SK-N-SH (cell line): Measurements from ENCODE around the gene P2RY12. TPM values are rescaled to one million over a fixed set of nuclear protein-coding genes. Genes with fewer than 3 reads are reported as not detected.
A peak's percentile ranks its signal among the peaks of the same experiment; 100 is the strongest.

ENCODE experiments used
- CTCF ChIA-PET: fragments of 300-600, 350-600 bp; formaldehyde crosslinking; extraction: SDS; loops from one replicate; lab custom pipeline; 2021; lab: Yijun Ruan, JAX
- POLR2A ChIA-PET: fragments of 350-600 bp; sonication (Branson Sonifier 250); formaldehyde crosslinking; extraction: SDS; loops from one replicate; lab custom pipeline; 2020; ENCODE audit warnings: antibody characterized with exemption, inconsistent platforms; lab: Yijun Ruan, JAX
- DNase-seq: peaks from one replicate; pipeline ENCODE4 v3.0.0; 2012
- H2AFZ ChIP-seq: fragments of 200-600 bp; sonication (generic); 2 replicates; pipeline ENCODE4 v1.8.1; 2016; ENCODE audit warnings: antibody characterized with exemption, mild to moderate bottlenecking, low read depth
- H3F3A ChIP-seq: fragments of 200-600 bp; sonication (generic); replicated peaks from 2 replicates; pipeline ENCODE3; 2016; ENCODE audit warnings: antibody characterized with exemption, mild to moderate bottlenecking; ENCODE audit not compliant: insufficient read depth
- H3K27ac ChIP-seq, 2 experiments: fragments of 200-500 bp in 1 of 2; fragments of 200-600 bp in 1 of 2; sonication (Bioruptor generic) in 1 of 2; sonication (generic), shearing (Covaris generic) in 1 of 2; 2 replicates each; pipeline versions ENCODE4 v1.5.1 to v1.6.1; 2014 to 2016; ENCODE audit warnings: low read depth in 2 of 2, inconsistent platforms in 1 of 2, low read length in 1 of 2, mild to moderate bottlenecking in 1 of 2, mixed read lengths in 1 of 2
- H3K27me3 ChIP-seq: fragments of 200-600 bp; sonication (generic), shearing (Covaris generic); 2 replicates; pipeline ENCODE4 v1.6.1; 2016; ENCODE audit warnings: mixed run types; ENCODE audit not compliant: insufficient read depth
- H3K36me3 ChIP-seq, 2 experiments: fragments of 200-500 bp in 1 of 2; fragments of 200-600 bp in 1 of 2; sonication (Bioruptor generic) in 1 of 2; sonication (generic) in 1 of 2; replicated peaks in 1 of 2; 2 replicates each; pipeline versions ENCODE3 to v1.5.1; 2014 to 2016; ENCODE audit warnings: low read length in 1 of 2, mild to moderate bottlenecking in 1 of 2; ENCODE audit not compliant: insufficient read depth in 2 of 2, control insufficient read depth in 1 of 2
- H3K4me1 ChIP-seq, 2 experiments: fragments of 200-500 bp in 1 of 2; fragments of 200-600 bp in 1 of 2; sonication (Bioruptor generic) in 1 of 2; sonication (generic), shearing (Covaris generic) in 1 of 2; 2 replicates each; pipeline versions ENCODE4 v1.5.1 to v1.6.1; 2014 to 2016; ENCODE audit warnings: low read depth in 1 of 2, low read length in 1 of 2, mixed run types in 1 of 2; ENCODE audit not compliant: insufficient read depth in 2 of 2, control insufficient read depth in 1 of 2
- H3K4me2 ChIP-seq: fragments of 200-600 bp; sonication (generic), shearing (Covaris generic); 2 replicates; pipeline ENCODE4 v1.6.1; 2017; ENCODE audit warnings: mixed run types
- H3K4me3 ChIP-seq, 2 experiments: fragments of 200-500 bp in 1 of 2; fragments of 200-600 bp in 1 of 2; sonication (Bioruptor generic) in 1 of 2; sonication (generic), shearing (Covaris generic) in 1 of 2; 2 replicates each; pipeline versions ENCODE4 v1.5.1 to v1.8.1; 2014 to 2016; ENCODE audit warnings: low read depth in 2 of 2, inconsistent platforms in 1 of 2, low read length in 1 of 2, mild to moderate bottlenecking in 1 of 2, mixed read lengths in 1 of 2, moderate library complexity in 1 of 2
- H3K79me2 ChIP-seq: fragments of 200-600 bp; sonication (generic); 2 replicates; pipeline ENCODE4 v1.8.1; 2017; ENCODE audit warnings: mild to moderate bottlenecking; ENCODE audit not compliant: insufficient read depth
- H3K9ac ChIP-seq: fragments of 200-600 bp; sonication (generic); 2 replicates; pipeline ENCODE4 v1.6.1; 2017; ENCODE audit warnings: mixed run types
- H3K9me2 ChIP-seq: fragments of 200-600 bp; sonication (generic); 2 replicates; pipeline ENCODE4 v1.6.1; 2017; ENCODE audit warnings: mixed run types
- H3K9me3 ChIP-seq: fragments of 200-600 bp; sonication (generic); 2 replicates; pipeline ENCODE4 v1.6.1; 2017; ENCODE audit warnings: mixed run types, mild to moderate bottlenecking, moderate library complexity
- H4K20me1 ChIP-seq: fragments of 200-600 bp; sonication (generic); 2 replicates; pipeline ENCODE4 v1.6.1; 2017; ENCODE audit warnings: mild to moderate bottlenecking, mixed run types; ENCODE audit not compliant: insufficient read depth
- CHD2 ChIP-seq: fragments of 150-350 bp; IDR thresholded peaks from 2 replicates; pipeline ENCODE4 v1.6.1; 2018; ENCODE audit warnings: low read length; ENCODE audit not compliant: partially characterized antibody
- CTCF ChIP-seq: fragments of 200-600 bp; sonication (generic); IDR thresholded peaks from 2 replicates; pipeline ENCODE4 v1.6.1; 2017; ENCODE audit warnings: antibody characterized with exemption, mild to moderate bottlenecking, moderate library complexity
- EP300 ChIP-seq, 2 experiments: IDR thresholded peaks; 2 replicates each; pipeline versions ENCODE4 v1.4.0 to v1.6.1; 2012; ENCODE audit warnings: borderline replicate concordance in 1 of 2, low read depth in 1 of 2, low read length in 1 of 2
- FOSL2 ChIP-seq: IDR thresholded peaks from 2 replicates; pipeline ENCODE4 v1.4.0; 2012; ENCODE audit warnings: low read depth, mild to moderate bottlenecking, moderate library complexity, borderline replicate concordance
- FOXM1 ChIP-seq: IDR thresholded peaks from 2 replicates; pipeline ENCODE4 v1.4.0; 2012; ENCODE audit warnings: low read depth, mild to moderate bottlenecking
- GABPA ChIP-seq: IDR thresholded peaks from 2 replicates; pipeline ENCODE4 v1.4.0; 2012; ENCODE audit warnings: low read depth, mild to moderate bottlenecking
- GATA2 ChIP-seq: sonication (generic); formaldehyde crosslinking; IDR thresholded peaks from 2 replicates; pipeline ENCODE4 v1.5.0; 2020; ENCODE audit warnings: mild to moderate bottlenecking, missing genetic modification reagents
- IRF3 ChIP-seq: fragments of 150-350 bp; IDR thresholded peaks from 2 replicates; pipeline ENCODE4 v1.6.1; 2016; ENCODE audit warnings: mild to moderate bottlenecking, low read depth, low read length
- MEF2A ChIP-seq: IDR thresholded peaks from 2 replicates; pipeline ENCODE4 v1.4.0; 2012; ENCODE audit warnings: low read depth, borderline replicate concordance
- NRF1 ChIP-seq: IDR thresholded peaks from 2 replicates; pipeline ENCODE4 v1.6.1; 2012; ENCODE audit warnings: low read depth, mild to moderate bottlenecking, low read length
- PBX3 ChIP-seq: IDR thresholded peaks from 2 replicates; pipeline ENCODE4; 2012
- RAD21 ChIP-seq: IDR thresholded peaks from 2 replicates; pipeline ENCODE4 v1.6.1; 2012; ENCODE audit warnings: mild to moderate bottlenecking, low read length
- RFX5 ChIP-seq: IDR thresholded peaks from 2 replicates; pipeline ENCODE4 v1.6.1; 2012; ENCODE audit warnings: mild to moderate bottlenecking, improper control_type of control experiment, low read length
- RXRA ChIP-seq: IDR thresholded peaks from 2 replicates; pipeline ENCODE4 v1.4.0; 2012; ENCODE audit warnings: low read depth, mild to moderate bottlenecking, borderline replicate concordance
- SMC3 ChIP-seq: IDR thresholded peaks from 2 replicates; pipeline ENCODE4 v1.6.1; 2012; ENCODE audit warnings: low read depth, low read length, improper control_type of control experiment
- TEAD4 ChIP-seq: IDR thresholded peaks from 2 replicates; pipeline ENCODE4 v1.4.0; 2012; ENCODE audit warnings: mild to moderate bottlenecking, borderline replicate concordance; ENCODE audit not compliant: insufficient read depth
- USF1 ChIP-seq: IDR thresholded peaks from 2 replicates; pipeline ENCODE4 v1.4.0; 2012; ENCODE audit warnings: low read depth, borderline replicate concordance
- WGBS: methylation state at CpG from one replicate; pipeline ENCODE4 v1.1.6; 2017; ENCODE audit warnings: low lambda C conversion rate; 5-methylcytosine and 5-hydroxymethylcytosine counted together
- polyA plus RNA-seq, 3 experiments: library from polyadenylated mRNA; depleted of rRNA; stranded (reverse); fragments of >200 nt; gene quantifications; 2 replicates each; pipeline ENCODE4 v1.2.3, GENCODE V29; 2012

Gene P2RY12
- polyA plus RNA-seq, 1 of the 3 experiments (the other 2 are of a cell fraction) = not detected

- TF ChIP-seq TEAD4 = no peak
- TF ChIP-seq, all 33 proteins: peak for 0
These were observed 56.1 kb downstream of the P2RY12 start (continued) for GRCh38 chr3:151328298-151328995.

- no peaks in the 10 kb centered on the region for H3K9me3 ChIP-seq
- H3K4me3 ChIP-seq = peak overlapping the region in 1 of 2 experiments; percentile 21; a peak in 1 of 4 replicates
- H3K4me1 ChIP-seq = no peaks in the 10 kb centered on the region
- no peaks in the 10 kb centered on the region for H3F3A ChIP-seq
- H3K27ac ChIP-seq = no peak overlapping the region
- H3K27me3 ChIP-seq = peaks cover 6% of the 10 kb centered on the region; the same call in 1 of the 2 replicates
- no peaks in the 10 kb centered on the region for H3K79me2 ChIP-seq
- H4K20me1 ChIP-seq = no peaks in the 10 kb centered on the region
- no peaks in the 10 kb centered on the region for H3K9me2 ChIP-seq
- no peaks in the 10 kb centered on the region for H3K36me3 ChIP-seq
- DNase-seq = peak; percentile 7
- WGBS = 2% methylated on average over 3 of the region's 3 CpGs
- POLR2A ChIA-PET = interaction anchor here (0.6 kb wide), 1 partner anchor 121 kb away, joined by 5 read pairs; no protein-coding TSS in a partner anchor
- H3K4me2 ChIP-seq = no peak overlapping the region
- TF ChIP-seq CTCF = peak; percentile 86
- no peak for TF ChIP-seq FOSL2
- no peak for TF ChIP-seq CHD2
- no peak for TF ChIP-seq GABPA
- no peak for TF ChIP-seq USF1
- no peak for TF ChIP-seq PBX3
- TF ChIP-seq IRF3 = no peak
- TF ChIP-seq EP300 (IDR thresholded peaks at IDR 0.05; ENCODE audit: borderline replicate concordance in 1 of 2, low read depth in 1 of 2, low read length in 1 of 2) = no peak
- no peak for TF ChIP-seq NRF1
- TF ChIP-seq GATA2 (CRISPR knock-in tag) = no peak
- no peak for TF ChIP-seq MEF2A
- TF ChIP-seq FOXM1 = no peak
- no peak for TF ChIP-seq RXRA
- no peak for TF ChIP-seq RFX5
- TF ChIP-seq SMC3 = peak; percentile 9; the same call in 1 of the 2 replicates
- peak; percentile 25 for TF ChIP-seq RAD21
- CTCF ChIA-PET = interaction anchor here (0.6 to 3.6 kb wide), 18 partner anchors 9 to 916 kb away, joined by 3 to 16 read pairs (median 3); no protein-coding TSS in a partner anchor
- H3K9ac ChIP-seq = no peak overlapping the region
- no peak overlapping the region; the same call in 1 of the 2 replicates for H2AFZ ChIP-seq
These were observed 56.9 kb downstream of the P2RY12 start for GRCh38 chr3:151327571-151328198.
